Suppressor macrophage (primary cell): ENCODE measurements around the gene MICALL2.

Experiments
- DNase-seq, 4 experiments: peaks; one replicate each; pipeline ENCODE4 v3.0.0-alpha.2; 2020 to 2022

The MICALL2 gene

GRCh38 chr7:1466524-1467271, 7.4 kb upstream of the MICALL2 start:
- no peak for DNase-seq

- DNase-seq: no peak
These were observed 5.4 kb upstream of the MICALL2 start for GRCh38 chr7:1464694-1465093.

GRCh38 chr7:1463676-1464223, 4.5 kb upstream of the MICALL2 start:
- no peak for DNase-seq

GRCh38 chr7:1461646-1462375, 2.5 kb upstream of the MICALL2 start:
- DNase-seq: peak in 3 of 4 experiments; percentile 19 to 44 (median 29)

- DNase-seq: peak; percentile 89 to 96 (median 93)
These were observed 1.8 kb upstream of the MICALL2 start for GRCh38 chr7:1460821-1461645.

- DNase-seq: peak in 3 of 4 experiments; percentile 6 to 56 (median 56)
These were observed 900 bp upstream of the MICALL2 start for GRCh38 chr7:1459920-1460820.

- peak; percentile 100 for DNase-seq
These were observed 232 bp upstream of the MICALL2 start for GRCh38 chr7:1459512-1459892.

GRCh38 chr7:1457949-1458682, 1.2 kb downstream of the MICALL2 start:
- DNase-seq: peak; percentile 17 to 50 (median 40)

GRCh38 chr7:1457059-1457948, 2.0 kb downstream of the MICALL2 start:
- DNase-seq: peak; percentile 8 to 48 (median 27)

GRCh38 chr7:1455955-1456354, 3.3 kb downstream of the MICALL2 start:
- no peak for DNase-seq

GRCh38 chr7:1455241-1455939, 3.9 kb downstream of the MICALL2 start:
- DNase-seq: no peak

- DNase-seq: peak in 2 of 4 experiments; percentile 11 to 28
These were observed 4.7 kb downstream of the MICALL2 start for GRCh38 chr7:1454542-1454941.

GRCh38 chr7:1452205-1452604, 7.1 kb downstream of the MICALL2 start:
- DNase-seq: no peak

GRCh38 chr7:1450987-1451386, 8.3 kb downstream of the MICALL2 start:
- DNase-seq: no peak

GRCh38 chr7:1450431-1450830, 8.8 kb downstream of the MICALL2 start:
- no peak for DNase-seq

GRCh38 chr7:1449951-1450350, 9.3 kb downstream of the MICALL2 start:
- no peak for DNase-seq

GRCh38 chr7:1449501-1449900, 9.8 kb downstream of the MICALL2 start:
- DNase-seq: no peak

- DNase-seq: no peak
These were observed 10.3 kb downstream of the MICALL2 start for GRCh38 chr7:1448958-1449357.

GRCh38 chr7:1447551-1448244, 11.6 kb downstream of the MICALL2 start:
- DNase-seq: no peak
